Midbrain (tissue), 1 donor: ENCODE results near the gene CCDC157.
A peak's percentile ranks its signal among the peaks of the same experiment; 100 is the strongest.
"Not testable (repeated sequence)": the region's sequence is repeated elsewhere in the genome, so short reads cannot be mapped to it uniquely, and the experiment has no call there.

ENCODE experiments used
- DNase-seq: peaks from one replicate; lab custom pipeline; 2025; lab: John Stamatoyannopoulos, UW

The CCDC157 gene

DNA sequence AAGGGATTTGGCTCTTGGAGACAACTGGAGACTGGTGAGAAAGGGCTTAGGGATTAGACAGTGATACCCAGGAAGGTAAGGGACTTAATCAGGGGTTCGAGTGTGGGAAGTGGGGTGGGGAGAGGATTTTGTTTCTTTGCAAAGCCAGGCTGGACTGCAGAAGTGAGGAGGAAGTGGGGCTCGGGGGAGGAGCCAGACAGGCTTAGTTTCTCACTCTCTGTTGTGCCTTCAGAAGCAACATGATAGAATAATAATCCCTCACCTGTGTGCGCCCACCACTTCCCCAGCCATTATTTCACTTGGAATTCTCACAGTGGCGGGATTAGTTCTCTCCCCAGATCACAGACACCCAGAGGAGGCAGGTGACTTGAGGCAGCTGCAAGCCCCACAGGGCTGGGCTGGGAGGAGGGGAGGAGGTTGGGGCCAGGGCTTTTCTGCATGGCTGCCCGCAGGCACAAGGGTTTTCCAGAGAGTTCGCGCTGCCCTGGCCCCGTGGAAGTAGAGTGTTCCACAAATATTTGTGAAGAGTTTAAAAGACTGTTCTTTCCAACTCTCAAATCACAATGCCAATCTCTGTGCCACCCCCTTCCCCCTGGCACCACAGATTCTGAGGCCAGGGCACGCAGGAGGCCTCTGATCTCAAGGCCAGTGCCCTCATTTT is 36.0 kb downstream of the CCDC157 start:
- peak; percentile 34 for DNase-seq

DNA sequence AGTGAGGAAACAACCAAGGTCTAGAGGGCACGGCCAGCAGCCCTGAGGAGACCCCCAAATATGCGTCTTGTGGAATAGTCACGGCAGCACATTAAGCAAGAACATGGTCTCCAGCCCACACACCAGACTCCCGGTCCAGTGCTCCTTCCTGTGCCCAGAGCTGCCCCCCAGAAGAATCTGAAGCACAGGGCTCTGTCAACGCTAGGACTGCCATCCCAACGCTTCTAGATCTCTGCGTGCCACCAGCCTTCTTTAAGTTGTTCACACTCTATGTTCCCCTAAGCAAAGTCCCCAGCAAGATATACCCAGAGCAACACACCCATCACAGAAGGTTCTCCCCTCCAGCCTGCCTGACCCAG is 36.5 kb downstream of the CCDC157 start:
- DNase-seq = no peak

DNA sequence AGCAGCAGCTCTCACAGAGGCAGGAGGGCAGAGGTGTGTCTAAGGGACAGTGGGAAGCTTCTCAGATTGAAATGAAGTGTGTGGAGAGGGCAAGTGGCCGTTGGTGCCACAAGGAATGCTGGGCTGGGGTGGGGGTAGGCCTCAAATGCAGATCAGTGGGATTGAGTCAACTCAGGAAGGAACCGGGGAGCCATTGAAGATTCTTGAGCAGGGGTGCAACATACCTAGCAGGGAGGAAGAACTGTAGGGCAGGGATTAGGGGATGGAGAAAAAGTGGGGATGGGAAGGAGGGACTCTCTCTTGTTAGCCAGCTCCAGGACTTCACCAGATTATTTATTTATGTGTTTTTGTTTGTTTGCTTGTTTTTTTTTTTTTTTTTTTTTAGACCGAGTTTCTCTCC is 37.1 kb downstream of the CCDC157 start:
- DNase-seq = no peak

DNA sequence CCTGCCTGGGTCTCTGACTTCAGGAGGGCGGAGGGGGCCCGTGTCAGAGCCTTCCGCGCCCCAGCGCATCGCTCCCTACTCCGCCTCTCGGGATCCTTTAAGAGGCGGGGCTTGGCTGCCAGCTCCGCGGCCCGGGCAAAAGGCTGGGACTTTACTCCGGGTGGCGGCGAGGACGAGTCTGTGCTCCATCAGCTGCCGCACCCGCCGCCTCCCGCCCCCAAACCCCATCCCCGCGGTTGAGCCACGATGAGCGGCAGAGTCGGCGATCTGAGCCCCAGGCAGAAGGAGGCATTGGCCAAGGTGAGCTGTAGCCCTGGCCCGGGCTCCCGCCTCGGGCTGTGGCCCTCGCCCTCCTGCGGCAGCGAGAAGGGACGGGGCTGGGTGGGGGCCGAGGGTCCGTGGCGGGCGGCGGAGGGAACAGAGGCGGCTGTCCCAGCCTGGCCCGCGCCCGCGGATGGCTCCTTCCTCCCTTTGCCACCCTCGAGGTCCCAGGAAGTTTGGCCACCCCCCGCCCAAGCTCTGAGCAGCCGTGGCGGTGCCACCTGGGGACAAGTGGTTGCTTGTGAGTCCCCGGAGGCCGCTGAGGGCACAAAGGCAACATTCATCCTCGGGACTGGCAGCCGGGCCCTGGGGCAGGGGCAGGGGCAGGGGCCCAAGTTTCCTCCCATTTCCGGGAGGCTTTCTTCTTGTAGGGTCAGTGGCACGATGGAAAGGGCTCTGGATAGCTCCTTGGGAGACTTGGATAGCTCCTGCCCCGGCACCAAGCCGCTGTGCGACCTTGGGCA is 40.3 kb downstream of the CCDC157 start, which contains the start of gene SEC14L2:
Gene SEC14L2, plus strand, starts transcription at position 148 of the 785 bp plus-strand sequence. Its CDS starts 99 bp downstream, at position 247.
- DNase-seq = peak; percentile 79

DNA sequence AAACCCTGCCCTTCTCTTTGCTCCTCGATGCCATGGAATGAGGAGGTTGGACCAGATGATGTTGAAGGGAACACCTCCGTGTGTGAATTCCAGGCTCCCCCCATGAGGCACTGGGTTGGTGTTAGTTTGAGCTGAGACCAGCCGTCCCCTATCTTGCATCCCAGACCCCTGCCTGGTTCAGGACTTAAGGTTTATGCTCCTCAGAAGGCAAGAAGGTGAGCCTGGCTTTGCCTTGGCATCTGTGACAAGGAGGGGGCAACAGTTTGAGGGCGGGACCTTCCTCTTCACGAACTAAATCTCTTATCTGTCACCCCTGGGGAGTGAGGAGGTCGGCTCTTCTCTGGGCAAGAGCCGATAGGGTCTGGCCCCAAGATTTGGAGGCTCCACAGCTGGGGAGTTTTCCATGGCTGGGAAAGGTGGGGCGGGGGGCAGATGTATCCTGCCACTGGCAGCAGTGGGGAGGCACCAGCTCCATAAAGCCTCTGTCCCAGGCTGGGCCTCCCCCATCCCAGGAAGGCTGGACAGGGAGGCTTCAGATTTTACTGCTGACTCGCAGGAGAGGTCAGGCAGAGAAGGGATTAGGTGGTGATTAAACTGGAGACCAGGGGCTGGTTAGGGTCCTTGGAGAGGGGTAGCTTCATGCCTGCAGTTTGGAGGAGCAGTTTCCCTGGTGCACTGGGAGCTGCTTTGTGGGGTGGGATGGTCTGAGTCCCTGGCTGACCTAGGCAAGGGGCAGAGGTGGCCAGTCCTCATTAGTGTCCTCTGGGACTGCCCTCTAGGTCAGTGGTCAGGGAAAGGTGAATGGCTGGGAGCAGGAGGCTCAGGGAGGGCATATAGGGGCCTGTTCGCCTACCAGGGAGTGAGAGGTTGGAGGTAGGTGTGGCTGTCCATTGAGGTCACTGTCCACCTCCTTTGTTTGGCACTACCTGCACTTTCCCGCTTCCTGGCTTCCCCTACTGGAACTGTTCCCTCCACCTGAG is 41.1 kb downstream of the CCDC157 start:
- no peak for DNase-seq

DNA sequence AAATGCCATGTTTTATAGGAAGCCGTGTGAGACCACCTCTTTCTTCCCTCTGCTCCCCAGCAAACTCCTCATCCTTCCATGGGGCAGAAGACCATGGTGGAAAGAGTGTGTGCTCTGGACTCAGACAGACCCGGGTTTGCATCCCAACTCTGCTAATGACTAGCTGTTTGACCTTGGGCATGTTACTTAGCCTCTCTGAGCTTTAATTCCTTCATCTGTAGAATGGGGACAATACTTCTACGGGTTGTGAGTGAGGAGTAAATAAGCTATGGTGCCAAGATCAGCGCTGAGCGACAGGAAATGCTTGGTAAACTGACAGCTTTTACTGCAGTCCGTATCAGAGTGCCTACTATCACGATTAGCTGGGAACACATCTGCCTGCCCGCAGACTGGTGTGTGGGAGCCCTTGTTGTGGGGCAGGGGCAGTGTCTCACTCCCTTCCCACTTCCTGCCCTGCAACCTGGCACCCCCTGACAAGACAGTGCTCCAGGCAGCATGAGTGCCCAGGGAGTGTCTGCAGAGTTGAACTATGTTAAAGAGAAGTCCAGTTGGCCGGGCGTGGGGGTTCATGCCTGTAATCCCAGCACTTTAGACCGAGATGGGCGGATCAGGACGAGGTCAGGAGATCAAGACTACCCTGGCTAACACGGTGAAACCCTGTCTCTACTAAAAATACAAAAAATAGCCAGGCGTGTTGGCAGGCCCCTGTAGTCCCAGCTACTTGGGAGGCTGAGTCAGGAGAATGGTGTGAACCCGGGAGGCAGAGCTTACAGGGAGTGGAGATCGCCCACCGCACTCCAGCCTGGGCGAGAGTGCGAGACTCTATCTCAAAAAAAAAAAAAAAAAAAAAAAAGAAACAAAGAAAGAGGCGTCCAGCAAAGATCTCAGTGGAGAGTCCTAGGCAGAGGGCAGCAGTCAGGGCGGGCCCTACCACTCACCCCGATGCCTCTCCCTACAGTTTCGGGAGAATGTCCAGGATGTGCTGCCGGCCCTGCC is 42.2 kb downstream of the CCDC157 start:
- no peak for DNase-seq

DNA sequence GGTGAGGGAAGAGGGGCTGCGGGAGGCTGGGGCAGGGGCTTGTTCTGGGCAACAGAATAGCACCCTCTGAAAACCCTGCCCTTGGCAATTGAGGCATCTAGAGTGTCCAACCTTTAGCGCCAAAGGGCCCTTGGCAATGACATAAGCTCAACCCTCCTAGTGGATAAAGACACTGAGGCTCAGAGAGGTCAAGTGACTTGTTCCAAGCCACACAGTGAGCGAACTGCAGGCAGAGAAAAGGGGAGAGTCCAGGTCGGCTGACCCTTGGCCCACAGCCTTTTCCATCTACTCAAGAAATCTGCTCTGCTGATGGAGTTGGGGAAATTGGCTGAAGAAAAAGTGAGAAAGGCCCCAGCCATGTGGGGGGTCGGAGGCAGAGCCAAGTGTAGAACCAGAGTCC is 42.9 kb downstream of the CCDC157 start:
- no peak for DNase-seq

DNA sequence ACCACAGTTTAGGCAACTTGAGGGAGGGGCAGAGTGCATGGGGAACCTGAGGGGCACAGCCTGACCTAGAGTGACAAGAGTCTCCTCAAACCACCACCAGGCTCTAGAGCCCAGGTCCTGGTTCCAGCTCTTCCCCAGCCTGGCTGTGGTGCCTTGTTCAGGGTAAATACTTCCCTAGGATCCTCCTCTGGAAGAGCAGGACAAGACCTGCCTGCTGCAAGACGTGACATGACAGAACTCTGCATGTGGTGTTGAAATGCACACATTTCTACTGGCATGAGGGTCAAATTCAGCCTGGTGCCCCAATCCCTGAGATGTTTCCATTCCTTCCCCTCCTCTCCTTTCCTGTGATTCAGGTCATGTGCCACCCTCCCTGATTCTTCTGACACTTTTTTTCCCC is 43.4 kb downstream of the CCDC157 start:
- no peak for DNase-seq

DNA sequence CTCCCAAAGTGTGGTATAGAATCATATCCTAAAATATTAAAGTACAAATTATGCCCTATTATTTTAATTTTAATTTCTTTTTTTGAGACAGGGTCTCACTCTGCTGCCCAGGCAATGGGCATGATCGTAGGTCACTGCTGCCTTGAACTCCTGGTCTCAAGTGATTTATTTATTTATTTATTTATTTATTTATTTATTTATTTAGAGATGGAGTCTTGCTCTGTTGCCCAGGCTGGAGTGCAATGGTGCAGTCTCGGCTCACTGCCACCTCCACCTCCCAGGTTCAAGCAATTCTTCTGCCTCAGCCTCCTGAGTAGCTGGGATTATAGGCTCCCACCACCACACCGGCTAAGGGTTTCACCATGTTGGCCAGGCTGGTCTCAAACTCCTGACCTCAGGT is 44.2 kb downstream of the CCDC157 start:
- not testable (repeated sequence) for DNase-seq

DNA sequence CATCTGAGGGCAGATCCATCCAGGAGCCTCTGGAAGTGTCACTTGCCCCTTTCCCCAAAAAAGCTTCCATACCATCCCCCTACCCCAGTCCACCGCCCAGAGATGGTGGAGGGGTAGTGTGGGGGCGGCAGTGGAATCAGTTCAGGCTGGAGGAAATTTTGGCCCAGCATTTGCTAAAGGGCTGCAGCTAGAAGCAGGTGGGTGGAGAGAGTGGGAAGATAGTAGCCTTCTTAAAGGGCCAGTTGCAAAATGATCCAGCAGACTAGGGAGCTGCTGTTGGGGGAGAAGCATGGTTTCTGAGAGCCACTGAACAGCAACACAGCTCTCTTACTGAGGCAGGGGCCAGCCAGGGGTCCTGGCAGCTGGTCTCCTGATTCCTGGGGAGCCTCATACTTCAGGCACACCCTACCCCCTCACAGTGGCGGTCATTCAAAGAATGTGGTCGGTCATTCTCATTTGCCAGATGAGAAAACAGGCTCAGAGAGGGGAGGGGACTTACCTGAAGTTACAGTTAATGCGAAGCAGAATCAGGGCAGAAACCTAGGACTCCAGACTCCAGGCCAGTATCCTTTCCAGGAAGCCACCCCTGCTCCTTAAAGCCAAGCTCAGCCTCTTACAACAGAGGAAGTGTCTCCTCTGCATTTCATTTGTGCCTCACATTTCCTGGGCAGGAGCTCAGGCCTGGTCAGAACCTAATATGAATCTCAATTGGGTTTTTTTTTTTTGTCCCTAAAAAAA is 45.4 kb downstream of the CCDC157 start:
- no peak for DNase-seq

DNA sequence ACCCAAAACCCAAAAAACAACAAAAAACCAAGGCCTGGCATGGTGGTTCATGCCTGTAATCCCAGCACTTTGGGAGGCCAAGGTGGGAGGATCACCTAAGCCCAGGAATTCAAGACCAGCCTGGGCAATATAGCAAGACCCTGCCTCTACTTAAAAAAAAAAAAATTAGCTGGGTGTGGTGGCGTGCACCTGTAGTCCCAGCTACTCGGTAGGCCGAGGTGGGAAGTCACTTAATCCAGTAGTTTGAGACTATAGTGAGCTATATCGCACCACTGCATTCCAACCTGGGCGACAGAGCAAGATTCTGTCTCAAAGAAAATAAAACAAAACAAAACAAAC is 45.9 kb downstream of the CCDC157 start:
- not testable (repeated sequence) for DNase-seq

DNA sequence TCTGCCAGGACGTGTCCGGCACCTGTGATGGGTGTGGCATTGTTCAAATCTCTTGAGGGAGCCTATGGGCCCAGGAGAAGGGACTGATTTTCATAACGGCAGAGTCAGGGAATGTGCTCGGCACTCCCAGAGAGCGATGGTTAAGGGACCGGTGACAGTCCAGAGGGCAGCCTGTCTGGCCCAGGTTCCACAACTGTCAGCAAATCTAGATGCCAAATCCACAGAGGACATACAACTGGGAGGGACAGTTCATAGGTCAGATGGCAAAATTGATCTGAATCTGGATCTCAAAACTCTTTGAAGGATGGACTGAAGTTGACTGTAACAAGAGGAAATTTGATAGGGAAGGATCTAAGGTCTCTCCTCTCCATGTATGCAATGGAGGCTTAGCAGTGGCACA is 47.5 kb downstream of the CCDC157 start:
- no peak for DNase-seq

DNA sequence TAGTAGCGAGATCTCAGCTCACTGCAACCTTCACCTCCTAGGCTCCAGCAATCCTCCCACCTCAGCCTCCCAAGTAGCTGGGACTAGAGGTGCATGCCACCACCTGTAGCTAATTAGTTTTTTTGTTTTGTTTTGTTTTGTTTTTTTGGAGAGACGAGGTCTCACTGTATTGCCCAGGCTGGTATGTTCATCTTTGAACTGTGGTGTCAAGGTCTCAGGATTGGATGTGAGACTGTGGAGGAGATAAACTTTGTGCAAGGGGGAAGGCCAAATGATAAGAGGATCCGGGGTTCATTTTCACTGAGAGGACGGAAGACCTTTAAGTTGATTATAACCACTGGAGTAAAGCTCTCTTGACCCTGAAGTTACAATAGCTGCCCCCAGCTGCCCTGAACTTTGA is 48.9 kb downstream of the CCDC157 start:
- DNase-seq = no peak

DNA sequence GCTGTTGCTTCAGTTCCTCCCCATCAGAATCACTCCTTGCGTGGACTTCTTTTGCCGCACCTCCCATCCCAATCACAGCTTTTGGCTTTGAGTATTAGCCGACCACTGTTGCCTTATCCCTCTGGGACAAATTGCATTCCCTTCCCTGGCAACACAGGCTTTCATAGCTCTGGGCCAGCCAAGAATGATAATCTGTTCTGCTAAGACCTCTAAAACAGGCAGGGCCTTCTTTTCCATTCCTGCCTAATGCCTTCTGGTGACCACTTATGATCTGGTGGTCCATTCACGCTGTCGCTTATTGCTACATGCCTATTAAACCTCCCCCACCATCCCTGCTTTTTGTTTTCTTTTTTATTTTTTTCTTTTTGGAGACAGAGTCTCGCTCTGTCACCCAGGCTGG is 49.6 kb downstream of the CCDC157 start:
- DNase-seq = no peak

DNA sequence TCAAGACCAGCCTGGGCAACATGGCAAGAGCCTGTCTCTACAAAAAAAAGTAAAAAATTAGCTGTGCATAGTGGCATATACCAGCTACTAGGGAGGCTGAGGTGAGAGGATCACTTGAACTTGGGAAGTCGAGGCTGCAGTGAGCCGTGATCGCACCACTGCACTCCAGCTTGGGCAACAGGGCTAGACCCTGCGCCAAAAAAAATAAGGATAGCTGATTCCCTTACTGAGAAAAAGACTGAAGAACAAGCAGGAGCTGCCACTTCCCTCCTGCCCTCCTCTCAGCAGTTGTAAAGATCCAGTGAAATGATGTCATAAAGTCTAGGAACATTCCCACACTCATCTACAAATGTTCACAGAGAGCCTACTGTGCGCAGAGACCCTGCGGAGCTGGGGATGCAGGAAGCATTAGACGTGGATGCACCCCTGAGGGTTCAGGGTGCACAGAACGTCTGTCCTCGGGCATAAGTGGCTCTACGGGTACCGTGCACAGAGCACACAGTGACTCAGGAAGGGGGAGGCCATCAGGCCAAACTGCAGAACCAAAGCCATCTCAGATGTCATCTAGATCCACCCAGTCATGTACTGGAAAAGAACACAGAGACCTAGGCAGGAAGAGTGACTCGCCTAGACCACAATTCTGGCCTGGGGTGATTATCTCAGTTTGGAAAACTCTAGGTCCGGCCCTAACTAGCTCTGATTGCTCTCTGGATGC is 51.7 kb downstream of the CCDC157 start:
- DNase-seq = no peak

DNA sequence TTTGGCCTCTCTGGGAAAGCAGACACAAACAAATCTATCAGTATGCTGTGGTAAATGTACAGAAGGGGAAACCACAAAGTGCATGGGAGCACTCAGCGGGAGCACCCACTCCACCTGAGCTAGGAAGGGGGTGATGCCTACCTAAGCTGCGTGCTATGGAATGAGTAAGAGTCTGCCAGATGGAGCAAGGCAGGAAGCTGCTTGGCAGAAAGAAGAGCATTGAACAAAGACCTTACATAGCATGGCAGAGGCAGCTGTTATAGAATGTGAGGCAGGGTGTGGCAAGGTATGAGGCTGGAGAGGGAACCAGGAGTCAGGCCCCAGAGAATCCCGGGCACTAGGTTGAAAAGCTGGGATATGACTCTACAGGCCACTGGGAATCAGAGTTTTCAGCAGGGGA is 55.0 kb downstream of the CCDC157 start:
- no peak for DNase-seq

DNA sequence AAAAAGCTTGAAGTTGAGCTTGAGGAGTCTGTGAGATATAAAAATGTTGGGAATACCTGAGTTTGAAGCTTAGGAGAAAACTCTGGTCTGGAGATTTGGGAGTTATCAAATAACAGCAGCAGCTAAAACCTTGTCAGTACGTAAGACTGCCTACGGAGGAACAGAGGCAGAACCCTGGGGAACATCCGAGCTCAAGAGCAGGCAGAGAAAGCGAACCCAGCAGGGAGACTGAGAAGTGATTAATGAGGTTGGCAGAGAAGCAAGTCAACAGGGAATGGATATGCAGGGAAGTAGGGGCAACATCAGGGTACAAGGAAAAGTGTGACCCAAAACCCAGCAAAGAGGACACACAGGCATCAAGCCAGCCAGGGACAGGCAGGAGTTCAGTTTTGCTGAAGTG is 56.2 kb downstream of the CCDC157 start:
- DNase-seq = no peak

DNA sequence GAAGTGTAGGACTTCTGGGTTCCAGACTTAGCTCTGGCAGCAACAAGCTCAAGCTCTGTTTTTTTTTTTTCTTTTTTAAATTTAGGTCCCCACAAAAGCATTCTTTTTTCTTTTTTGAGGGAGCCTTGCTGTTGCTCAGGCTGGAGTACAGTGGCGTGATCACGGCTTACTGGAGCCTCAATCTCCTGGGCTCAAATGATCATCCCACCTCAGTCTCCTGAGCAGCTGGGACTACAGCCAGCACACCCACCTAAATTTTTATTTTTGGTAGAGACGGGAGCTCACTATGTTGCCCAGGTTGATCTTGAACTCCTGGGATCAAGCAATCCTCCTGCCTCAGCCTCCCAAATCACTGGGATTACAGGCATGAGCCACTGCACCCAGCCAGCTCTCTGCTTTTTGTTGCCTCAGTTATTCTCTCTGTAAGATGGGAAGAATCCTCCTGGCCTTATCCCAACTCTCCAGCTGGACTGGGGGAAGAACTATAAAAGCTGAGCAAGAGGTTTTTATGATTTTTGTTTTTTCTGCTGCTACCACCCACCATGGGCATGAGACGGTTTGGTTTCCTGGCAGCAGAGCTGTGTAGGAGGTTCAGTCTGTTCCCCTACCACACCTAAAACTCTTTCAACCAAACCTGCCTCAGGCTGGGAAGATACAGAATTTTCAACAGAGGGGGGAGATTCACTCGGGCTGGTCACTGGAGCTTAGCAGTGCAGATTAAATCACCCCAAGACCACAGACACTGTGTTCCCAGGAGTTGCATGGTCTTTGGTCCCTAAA is 57.1 kb downstream of the CCDC157 start:
- DNase-seq = no peak

DNA sequence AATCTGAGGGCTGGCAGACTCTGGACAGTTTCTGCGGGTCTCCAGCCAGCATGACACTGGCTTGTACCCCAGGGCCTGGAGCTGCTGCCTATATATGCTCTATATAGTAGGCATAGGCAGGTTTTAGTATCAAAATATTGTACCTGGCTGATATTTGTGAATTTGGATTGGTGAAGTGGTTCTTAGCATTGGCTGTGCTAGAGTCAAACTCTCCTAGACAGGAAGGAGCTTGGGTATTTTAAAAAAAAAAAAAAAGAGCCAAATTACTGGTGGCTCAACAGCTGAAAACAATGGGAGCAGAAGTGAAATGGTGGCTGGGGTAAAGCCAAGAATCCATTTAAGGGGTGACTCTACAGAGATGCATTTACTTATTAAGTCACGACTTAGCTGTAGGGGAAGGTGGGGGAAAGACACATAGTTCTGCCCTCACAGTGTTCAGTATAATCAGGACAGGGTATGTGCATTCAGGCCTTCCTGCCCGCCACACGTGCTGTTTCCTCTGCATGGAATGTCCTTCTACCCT is 57.8 kb downstream of the CCDC157 start:
- DNase-seq = no peak
